Mammary epithelial cell (primary cell): ENCODE measurements around the gene CYP4A22.
"Not testable (repeated sequence)": the region's sequence is repeated elsewhere in the genome, so short reads cannot be mapped to it uniquely, and the experiment has no call there.

Experiments used
- CTCF ChIP-seq, 2 donors: IDR thresholded peaks in 1 of 2; conservative IDR thresholded peaks in 1 of 2; 2 replicates each; pipeline ENCODE4 v1.5.1; 2011 to 2012; ENCODE audit warnings: inconsistent platforms in 2 of 2, low read length in 2 of 2, mild to moderate bottlenecking in 2 of 2, control low read depth in 1 of 2, low read depth in 1 of 2; ENCODE audit not compliant: insufficient read depth in 1 of 2; ENCODE audit errors: extremely low read depth in 1 of 2
- EZH2 ChIP-seq: IDR thresholded peaks from 2 replicates; pipeline ENCODE4 v1.6.1; 2012; ENCODE audit warnings: low read length, inconsistent platforms, borderline replicate concordance

DNA sequence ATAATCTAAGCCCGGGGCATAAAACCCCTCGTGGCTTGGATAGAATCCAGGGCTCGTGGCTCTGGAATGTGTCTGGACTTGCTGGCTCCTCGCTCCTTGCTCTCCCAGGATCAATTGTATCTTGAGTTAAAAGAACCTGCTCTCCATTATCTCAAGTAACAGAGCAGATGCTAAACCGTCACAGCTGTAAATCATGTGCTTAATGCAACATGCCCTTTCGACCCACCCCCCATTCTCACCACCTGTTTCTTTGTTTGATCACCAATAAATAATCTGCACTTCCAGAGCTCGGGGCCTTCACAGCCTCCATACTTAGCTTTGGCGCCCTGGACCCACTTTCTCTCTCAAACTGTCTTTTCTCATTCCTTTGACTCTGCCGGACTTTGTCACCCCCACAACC, 11.9 kb downstream of the CYP4A22 start:
- TF ChIP-seq CTCF (conservative IDR thresholded peaks at IDR 0.05 in 1 of 2, IDR thresholded peaks at IDR 0.05 in 1 of 2; ENCODE audit: extremely low read depth in 1 of 2, insufficient read depth in 1 of 2, low read depth in 1 of 2, low read length in 2 of 2); EZH2: not testable (repeated sequence)
